Small intestine (tissue), 7 donors: ENCODE measurements around the gene KCNQ5. TPM values are rescaled to one million over a fixed set of nuclear protein-coding genes. Genes with fewer than 3 reads are reported as not detected.

Experiments
- DNase-seq, 2 donors: peaks; one replicate each; pipeline versions ENCODE4 v3.0.0 to v3.0.0-alpha.2; 2013
- FAIRE-seq: peaks from 2 replicates; lab custom pipeline; 2012; peaks lifted over from hg19 to GRCh38; lab: Jason Lieb, UNC
- H3K27ac ChIP-seq, 3 donors: one replicate each; pipeline ENCODE4 v1.5.1; 2013; ENCODE audit warnings: low read length in 2 of 3, mild to moderate bottlenecking in 2 of 3, control low read depth in 1 of 3, inconsistent platforms in 1 of 3, low read depth in 1 of 3, moderate library complexity in 1 of 3
- H3K27me3 ChIP-seq, 3 donors: one replicate each; pipeline ENCODE4 v1.6.1; 2013; ENCODE audit warnings: low read length in 3 of 3, inconsistent platforms in 1 of 3; ENCODE audit not compliant: control insufficient read depth in 3 of 3, insufficient read depth in 3 of 3
- H3K36me3 ChIP-seq, 3 donors: one replicate each; pipeline ENCODE4 v1.6.1; 2013; ENCODE audit warnings: low read length in 3 of 3, inconsistent platforms in 1 of 3, low read depth in 1 of 3, mild to moderate bottlenecking in 1 of 3, moderate library complexity in 1 of 3; ENCODE audit not compliant: control insufficient read depth in 3 of 3, insufficient read depth in 2 of 3
- H3K4me1 ChIP-seq, 3 donors: one replicate each; pipeline ENCODE4 v1.6.1; 2013; ENCODE audit warnings: low read length in 2 of 3, inconsistent platforms in 1 of 3, low read depth in 1 of 3, mild to moderate bottlenecking in 1 of 3, moderate library complexity in 1 of 3; ENCODE audit not compliant: control insufficient read depth in 3 of 3, insufficient read depth in 2 of 3
- H3K4me3 ChIP-seq, 3 donors: one replicate each; pipeline ENCODE4 v1.5.1; 2013; ENCODE audit warnings: low read length in 3 of 3, control low read depth in 1 of 3, inconsistent platforms in 1 of 3, low read depth in 1 of 3, mild to moderate bottlenecking in 1 of 3, moderate library complexity in 1 of 3
- H3K9me3 ChIP-seq, 2 donors: one replicate each; pipeline ENCODE4 v1.6.1; 2013; ENCODE audit warnings: low read depth in 1 of 2, low read length in 1 of 2; ENCODE audit not compliant: control insufficient read depth in 2 of 2, insufficient read depth in 1 of 2
- WGBS, 3 donors: extraction: QIAGEN DNeasy Blood & Tissue Kit; methylation state at CpG; one replicate each; pipeline ENCODE4 v1.1.7; 2013; 5-methylcytosine and 5-hydroxymethylcytosine counted together
- polyA plus RNA-seq, 4 donors: library from polyadenylated mRNA; stranded (reverse) in 3 of 4; unstranded in 1 of 4; fragments of 200-250 nt in 3 of 4; fragments of 120-200 nt in 1 of 4; gene quantifications; one replicate each; pipeline versions ENCODE4 v1.2.1 to v1.2.3, GENCODE V29; 2013
- donor health status: healthy with polysubstance abuse.
- donor health status: control.
- donor health status: control.
- donor health status: Bipolar disorder and iron deficiency.
- donor health status: healthy.

The KCNQ5 gene
- polyA plus RNA-seq, 4 donors, result 0.27 to 0.92 TPM; not detected in 2

DNA sequence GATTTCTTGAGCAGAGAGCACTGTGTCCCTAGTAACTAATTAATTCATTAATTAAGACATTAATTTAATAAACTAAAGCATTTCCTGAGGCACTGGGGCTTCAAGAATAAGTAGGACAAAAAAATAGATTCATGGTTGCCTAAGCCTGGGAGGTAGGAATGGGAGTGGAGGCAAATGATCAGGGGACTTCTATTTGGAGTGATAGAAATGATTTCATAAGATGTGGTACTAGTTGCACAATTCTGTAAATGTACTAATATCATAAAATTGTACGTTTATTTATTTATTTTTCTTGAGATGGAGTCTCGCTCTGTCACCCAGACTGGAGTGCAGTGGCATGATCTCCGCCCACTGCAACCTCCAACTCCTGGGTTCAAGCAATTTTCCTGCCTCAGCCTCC lies 316.2 kb downstream of the KCNQ5 start:
- no peak overlapping the region for H3K4me3 ChIP-seq
- H3K4me1 ChIP-seq, result no peaks in the 10 kb centered on the region
- WGBS, 3 donors, result 72 to 86% (median 75%) methylated on average over 3 of the region's 3 CpGs
- DNase-seq, result no peak
- no peaks in the 10 kb centered on the region for H3K27me3 ChIP-seq
- FAIRE-seq, result no peak
- H3K27ac ChIP-seq, result no peak overlapping the region
- H3K9me3 ChIP-seq, result no peaks in the 10 kb centered on the region
- no peaks in the 10 kb centered on the region for H3K36me3 ChIP-seq

DNA sequence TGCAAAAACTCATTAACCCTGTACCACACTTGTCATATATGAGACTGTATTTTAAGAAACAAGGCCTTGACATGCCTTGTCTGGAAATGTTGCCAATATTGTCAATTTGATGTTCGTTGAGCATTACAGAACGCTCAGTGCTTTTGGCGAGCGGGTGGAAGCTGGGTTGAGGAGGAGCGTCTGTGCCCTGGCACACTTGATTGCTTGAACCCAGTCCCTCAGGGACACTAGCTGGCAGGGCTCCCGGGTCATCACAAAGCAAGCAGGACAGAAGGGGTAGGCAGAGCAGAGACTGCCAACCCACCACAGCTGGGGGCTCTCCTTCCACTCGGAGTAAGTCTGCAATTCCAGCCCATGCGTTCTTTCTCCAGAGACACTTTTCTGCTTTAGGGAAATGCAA lies 317.1 kb downstream of the KCNQ5 start:
- no peaks in the 10 kb centered on the region for H3K27me3 ChIP-seq
- no peaks in the 10 kb centered on the region for H3K4me1 ChIP-seq
- no peaks in the 10 kb centered on the region for H3K36me3 ChIP-seq
- DNase-seq (no peak), FAIRE-seq (no peak)
- no peak overlapping the region for H3K27ac ChIP-seq
- no peak overlapping the region for H3K4me3 ChIP-seq
- whole genome bisulfite sequencing, 3 donors, result 86 to 92% (median 89%) methylated on average over 8 of the region's 8 CpGs
- no peaks in the 10 kb centered on the region for H3K9me3 ChIP-seq

DNA sequence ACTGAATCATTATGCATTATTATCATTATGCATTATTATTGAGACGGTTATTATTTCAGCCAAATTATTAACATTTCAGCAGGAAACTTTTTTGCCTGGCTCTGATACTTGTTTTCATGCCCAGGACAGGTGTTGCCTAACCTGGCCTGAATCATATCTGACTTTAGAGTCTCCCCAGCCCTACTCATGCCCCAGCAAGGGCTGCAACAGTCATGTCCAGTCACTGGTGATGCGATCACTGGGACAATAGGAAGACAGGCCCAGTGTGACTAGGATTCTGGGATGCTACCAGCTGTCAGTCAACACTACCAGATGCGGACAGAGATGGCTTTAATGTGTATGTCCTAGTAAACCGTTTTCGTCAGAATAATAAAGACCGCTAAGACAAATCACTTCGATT lies 318.4 kb downstream of the KCNQ5 start:
- H3K27ac ChIP-seq, result no peak overlapping the region
- no peak for FAIRE-seq
- no peak overlapping the region for H3K4me3 ChIP-seq
- no peak for DNase-seq
- H3K27me3 ChIP-seq, result no peaks in the 10 kb centered on the region
- H3K9me3 ChIP-seq, result no peaks in the 10 kb centered on the region
- H3K36me3 ChIP-seq, result no peaks in the 10 kb centered on the region
- WGBS, 3 donors, result 90 to 95% (median 94%) methylated on average over 7 of the region's 7 CpGs
- no peaks in the 10 kb centered on the region for H3K4me1 ChIP-seq

DNA sequence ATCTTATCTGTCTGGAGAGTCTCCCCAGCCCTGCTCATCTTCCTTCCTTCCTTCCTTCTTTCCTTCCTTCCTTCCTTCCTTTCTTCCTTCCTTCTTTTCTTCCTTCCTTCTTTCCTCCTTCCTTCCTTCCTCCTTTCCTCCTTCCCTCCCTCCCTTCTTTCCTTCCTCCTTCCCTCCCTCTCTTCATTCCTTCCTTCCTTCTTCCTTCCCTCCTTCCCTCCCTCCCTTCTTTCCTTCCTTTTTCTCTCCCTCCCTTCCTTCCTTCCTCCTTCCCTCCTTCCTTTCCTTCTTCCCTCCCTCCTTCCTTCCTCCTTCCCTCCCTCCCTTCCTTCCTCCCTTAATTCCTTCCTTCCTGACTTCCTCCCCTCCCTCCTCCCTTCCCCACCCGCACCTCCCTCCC lies 319.4 kb downstream of the KCNQ5 start:
- no peaks in the 10 kb centered on the region for H3K4me1 ChIP-seq
- H3K27me3 ChIP-seq, result no peaks in the 10 kb centered on the region
- no peaks in the 10 kb centered on the region for H3K36me3 ChIP-seq
- FAIRE-seq, result no peak
- DNase-seq, result no peak
- no peak overlapping the region for H3K27ac ChIP-seq
- 56 to 89% (median 80%) methylated on average over 1 of the region's 1 CpG for WGBS, 3 donors
- no peaks in the 10 kb centered on the region for H3K9me3 ChIP-seq
- H3K4me3 ChIP-seq, result no peak overlapping the region

DNA sequence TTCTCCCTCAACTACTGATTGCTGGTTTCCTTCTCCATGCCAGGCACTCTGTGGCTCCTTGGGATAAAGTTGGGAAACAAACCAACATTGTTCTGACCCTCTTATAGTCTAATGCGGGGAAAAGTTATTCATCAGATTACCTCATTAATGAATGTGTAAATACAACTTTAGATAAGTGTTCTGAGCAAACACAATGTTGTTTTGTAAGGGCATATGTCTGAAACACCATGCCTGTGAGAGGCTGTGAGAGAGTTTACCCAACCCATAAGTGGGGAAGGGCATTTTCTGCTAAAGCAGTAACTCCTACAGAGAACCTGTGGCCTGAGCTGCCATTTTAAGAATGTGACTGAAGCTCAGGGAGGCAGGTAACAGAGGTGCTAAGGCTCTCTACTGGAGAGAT lies 319.9 kb downstream of the KCNQ5 start:
- 15 to 38% (median 30%) methylated on average over 1 of the region's 1 CpG for WGBS, 3 donors
- DNase-seq (no peak), FAIRE-seq (no peak)
- no peaks in the 10 kb centered on the region for H3K27me3 ChIP-seq
- H3K27ac ChIP-seq, result no peak overlapping the region
- no peaks in the 10 kb centered on the region for H3K9me3 ChIP-seq
- no peaks in the 10 kb centered on the region for H3K36me3 ChIP-seq
- no peak overlapping the region for H3K4me3 ChIP-seq
- no peaks in the 10 kb centered on the region for H3K4me1 ChIP-seq

DNA sequence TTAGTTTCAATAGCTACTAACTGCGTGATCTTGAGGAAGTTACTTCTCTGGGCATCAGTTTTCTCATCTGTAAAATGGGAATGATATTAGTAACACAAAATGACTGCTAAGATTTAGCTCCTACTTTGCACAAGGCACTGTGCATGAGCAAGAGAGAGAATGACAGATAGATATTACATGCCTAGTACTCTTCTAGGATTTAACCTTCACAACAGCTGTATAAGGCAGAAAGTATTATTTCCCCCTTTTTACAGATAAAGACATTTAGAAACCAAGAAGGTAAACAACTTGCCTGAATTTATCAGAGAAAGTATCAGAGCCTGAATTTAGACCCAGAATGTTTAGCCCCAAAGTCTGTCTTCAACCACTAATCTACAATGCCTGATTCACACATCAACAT lies 321.8 kb downstream of the KCNQ5 start:
- no peak overlapping the region for H3K4me3 ChIP-seq
- no peaks in the 10 kb centered on the region for H3K36me3 ChIP-seq
- H3K4me1 ChIP-seq, result no peaks in the 10 kb centered on the region
- 85 to 90% (median 88%) methylated on average over 1 of the region's 1 CpG for WGBS, 3 donors
- H3K27me3 ChIP-seq, result no peaks in the 10 kb centered on the region
- no peak for FAIRE-seq
- no peaks in the 10 kb centered on the region for H3K9me3 ChIP-seq
- H3K27ac ChIP-seq, result no peak overlapping the region
- no peak for DNase-seq

DNA sequence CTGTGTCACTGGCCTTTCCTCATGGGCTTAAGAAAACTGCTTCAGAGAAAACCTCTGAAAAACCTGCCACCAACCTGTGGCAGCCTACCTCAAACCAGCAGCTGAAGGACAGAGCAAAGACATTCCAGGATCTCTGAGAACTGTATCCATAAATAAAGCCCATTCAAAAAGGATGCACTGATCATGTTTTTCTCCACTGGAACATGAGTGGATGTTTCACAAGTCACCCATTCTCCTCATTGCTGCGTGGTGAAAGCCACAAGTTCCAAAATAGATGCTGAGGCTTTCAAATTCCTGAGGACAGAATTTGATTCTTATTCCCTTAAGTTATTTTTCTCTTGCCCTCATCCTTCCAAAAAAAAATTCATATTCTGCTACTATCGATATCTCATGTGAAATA lies 322.8 kb downstream of the KCNQ5 start:
- DNase-seq, result no peak
- H3K9me3 ChIP-seq, result no peaks in the 10 kb centered on the region
- no peak overlapping the region for H3K27ac ChIP-seq
- H3K4me1 ChIP-seq, result no peaks in the 10 kb centered on the region
- H3K36me3 ChIP-seq, result no peaks in the 10 kb centered on the region
- WGBS, 3 donors, result 75 to 86% (median 83%) methylated on average over 2 of the region's 2 CpGs
- no peak for FAIRE-seq
- H3K27me3 ChIP-seq, result no peaks in the 10 kb centered on the region
- H3K4me3 ChIP-seq, result no peak overlapping the region

DNA sequence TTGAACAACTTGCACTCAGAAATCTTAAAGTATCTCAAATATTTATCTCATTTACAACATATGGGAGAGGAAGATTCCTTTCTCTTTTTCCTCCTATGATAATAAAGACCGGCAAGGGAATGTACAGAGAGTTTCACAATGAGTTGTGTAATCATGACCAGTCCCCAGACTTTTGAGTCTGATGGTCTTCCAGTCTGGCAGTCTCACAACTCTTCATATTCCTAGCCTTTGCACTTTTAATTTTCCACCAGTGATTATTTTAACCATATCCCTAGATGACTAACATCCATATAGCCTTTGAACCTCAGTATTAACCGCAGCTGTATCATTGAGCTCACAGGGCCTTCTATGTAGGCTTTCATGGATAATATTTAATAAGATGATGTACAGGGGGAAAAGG lies 324.9 kb downstream of the KCNQ5 start:
- H3K4me1 ChIP-seq, result no peaks in the 10 kb centered on the region
- no peak overlapping the region for H3K4me3 ChIP-seq
- no peaks in the 10 kb centered on the region for H3K9me3 ChIP-seq
- FAIRE-seq (no peak), DNase-seq (no peak)
- WGBS, 3 donors, result 70 to 74% (median 73%) methylated on average over 2 of the region's 2 CpGs
- H3K36me3 ChIP-seq, result no peaks in the 10 kb centered on the region
- H3K27me3 ChIP-seq, result no peaks in the 10 kb centered on the region
- H3K27ac ChIP-seq, result no peak overlapping the region

DNA sequence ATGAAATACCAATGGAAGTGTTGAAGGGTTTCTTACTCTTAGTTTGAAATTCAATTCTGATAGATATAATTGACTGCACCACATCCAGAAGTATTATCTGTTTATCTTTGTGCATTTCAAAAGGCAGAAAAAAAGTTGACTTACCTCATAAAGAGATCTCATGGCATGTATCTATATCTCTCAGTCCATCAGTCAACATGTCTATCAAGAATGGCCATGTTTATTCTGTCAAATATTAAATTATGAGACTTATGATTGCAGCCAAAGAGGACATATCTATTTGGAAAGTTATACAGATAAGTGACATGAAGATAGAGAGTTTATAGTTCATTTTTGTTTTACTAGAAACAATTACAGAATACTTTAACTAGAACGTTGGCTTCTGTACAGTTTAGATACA lies 325.7 kb downstream of the KCNQ5 start:
- Histone ChIP-seq H3K36me3 (no peaks in the 10 kb centered on the region), H3K27ac (no peak overlapping the region), H3K27me3 (no peaks in the 10 kb centered on the region), H3K4me1 (no peaks in the 10 kb centered on the region), H3K9me3 (no peaks in the 10 kb centered on the region), H3K4me3 (no peak overlapping the region)
- WGBS, 3 donors, result 22 to 39% (median 30%) methylated on average over 1 of the region's 1 CpG
- FAIRE-seq, result no peak
- DNase-seq, result no peak
